ENCODE measurements around the gene ENO3.

ENO3 gene

DNA sequence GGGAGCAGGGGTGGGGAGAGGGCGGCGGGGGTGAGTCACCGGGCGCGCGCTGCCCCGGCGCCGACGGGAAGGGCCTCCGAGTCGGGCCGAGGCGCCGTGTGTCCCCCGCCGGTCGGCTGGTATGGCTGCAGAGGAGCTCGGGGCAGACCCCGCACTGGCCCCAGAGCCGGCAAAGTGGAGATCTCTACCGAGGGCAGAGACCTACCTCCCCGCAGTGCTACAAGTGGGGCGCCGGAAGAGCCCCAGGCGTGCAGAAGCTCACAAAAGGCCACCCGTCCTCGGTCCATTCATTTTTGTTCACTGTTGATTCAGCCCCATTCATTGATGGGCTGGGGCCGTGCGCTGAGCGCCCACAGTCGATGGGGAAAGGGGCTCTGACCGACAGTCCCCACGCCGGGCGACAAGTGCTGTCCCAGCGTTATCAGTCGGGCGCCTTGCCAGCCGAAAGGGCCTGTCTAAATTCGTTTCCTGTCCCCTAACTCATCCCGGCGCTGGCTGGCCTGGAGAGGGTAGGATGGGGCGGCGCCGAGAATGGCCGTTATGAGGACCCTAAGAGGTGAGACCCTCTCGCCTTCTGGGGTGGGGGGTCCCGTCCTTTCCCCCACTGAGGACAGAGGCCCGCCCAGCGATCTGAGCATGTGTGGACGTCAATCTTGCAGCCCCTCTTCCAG is 709 bp upstream of the ENO3 start:
- peak; percentile 83 for DNase-seq (ENCODE audit: low spot score)

DNA sequence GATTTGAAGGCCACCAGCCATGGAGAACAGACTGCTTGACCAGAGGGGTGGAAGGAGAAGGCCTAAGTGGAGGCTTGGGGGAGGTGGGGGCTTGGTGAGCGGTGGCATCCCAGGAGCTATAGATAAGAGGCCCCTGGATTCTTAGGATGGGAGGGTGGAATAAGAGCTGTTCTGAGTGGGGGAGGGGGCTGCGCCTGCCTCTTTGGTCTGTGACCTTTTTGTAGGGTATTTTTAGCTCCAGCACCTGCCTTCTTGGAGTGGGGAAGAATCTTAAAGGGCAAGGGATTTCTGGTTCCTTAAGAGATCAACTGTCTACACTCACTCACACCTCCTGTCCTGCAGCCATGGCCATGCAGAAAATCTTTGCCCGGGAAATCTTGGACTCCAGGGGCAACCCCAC is 567 bp downstream of the ENO3 start:
- DNase-seq (ENCODE audit: low spot score), result no peak

GRCh38 chr17:4953451-4953961 is 2.6 kb downstream of the ENO3 start:
- DNase-seq (ENCODE audit: low spot score), result no peak

DNA sequence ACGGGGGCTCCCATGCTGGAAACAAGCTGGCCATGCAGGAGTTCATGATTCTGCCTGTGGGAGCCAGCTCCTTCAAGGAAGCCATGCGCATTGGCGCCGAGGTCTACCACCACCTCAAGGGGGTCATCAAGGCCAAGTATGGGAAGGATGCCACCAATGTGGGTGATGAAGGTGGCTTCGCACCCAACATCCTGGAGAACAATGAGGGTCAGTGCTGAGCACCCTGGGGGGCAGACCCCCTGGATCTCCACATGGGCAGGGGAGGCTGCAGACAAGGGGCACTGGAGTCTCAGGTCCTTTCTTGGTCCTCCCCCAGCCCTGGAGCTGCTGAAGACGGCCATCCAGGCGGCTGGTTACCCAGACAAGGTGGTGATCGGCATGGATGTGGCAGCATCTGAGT is 4.2 kb downstream of the ENO3 start:
- DNase-seq (ENCODE audit: low spot score), result no peak

DNA sequence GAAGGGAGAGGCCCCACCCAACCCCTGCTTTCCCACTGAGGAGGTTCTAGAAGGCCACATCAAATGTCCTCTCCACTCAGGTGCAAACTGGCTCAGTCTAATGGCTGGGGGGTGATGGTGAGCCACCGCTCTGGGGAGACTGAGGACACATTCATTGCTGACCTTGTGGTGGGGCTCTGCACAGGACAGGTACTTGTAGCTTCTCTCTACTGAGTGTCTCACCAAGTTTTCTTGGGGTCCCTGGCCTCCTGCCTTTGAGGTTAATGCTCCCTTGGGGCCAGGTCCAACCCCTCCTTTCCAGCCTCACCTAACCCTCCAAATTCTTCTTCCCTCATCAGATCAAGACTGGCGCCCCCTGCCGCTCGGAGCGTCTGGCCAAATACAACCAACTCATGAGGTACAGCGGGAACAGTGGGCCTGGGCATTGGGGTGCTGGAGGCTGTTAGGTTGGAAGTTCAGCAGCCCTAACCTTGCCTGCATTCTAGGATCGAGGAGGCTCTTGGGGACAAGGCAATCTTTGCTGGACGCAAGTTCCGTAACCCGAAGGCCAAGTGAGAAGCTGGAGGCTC is 5.7 kb downstream of the ENO3 start:
- no peak for DNase-seq (ENCODE audit: low spot score)

DNA sequence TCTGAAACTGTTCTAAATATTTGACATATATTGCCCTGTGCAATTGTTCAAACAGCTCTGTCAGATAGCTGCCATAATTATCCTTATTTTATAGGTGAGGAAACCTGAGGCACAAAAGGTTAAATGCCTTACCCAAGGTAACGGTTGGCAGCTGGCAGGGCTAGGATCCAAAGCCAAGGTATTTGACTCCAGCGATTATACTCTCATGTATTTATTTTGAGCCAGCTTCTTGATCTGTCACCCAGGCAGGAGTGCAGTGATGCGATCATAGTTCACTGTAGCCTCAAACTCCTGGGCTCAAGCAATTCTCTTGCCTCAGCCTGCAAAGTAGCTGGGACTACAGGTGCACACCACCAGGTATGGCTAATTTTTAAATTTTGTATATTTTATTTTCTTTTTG is 7.2 kb downstream of the ENO3 start:
- no peak for DNase-seq (ENCODE audit: low spot score)

DNA sequence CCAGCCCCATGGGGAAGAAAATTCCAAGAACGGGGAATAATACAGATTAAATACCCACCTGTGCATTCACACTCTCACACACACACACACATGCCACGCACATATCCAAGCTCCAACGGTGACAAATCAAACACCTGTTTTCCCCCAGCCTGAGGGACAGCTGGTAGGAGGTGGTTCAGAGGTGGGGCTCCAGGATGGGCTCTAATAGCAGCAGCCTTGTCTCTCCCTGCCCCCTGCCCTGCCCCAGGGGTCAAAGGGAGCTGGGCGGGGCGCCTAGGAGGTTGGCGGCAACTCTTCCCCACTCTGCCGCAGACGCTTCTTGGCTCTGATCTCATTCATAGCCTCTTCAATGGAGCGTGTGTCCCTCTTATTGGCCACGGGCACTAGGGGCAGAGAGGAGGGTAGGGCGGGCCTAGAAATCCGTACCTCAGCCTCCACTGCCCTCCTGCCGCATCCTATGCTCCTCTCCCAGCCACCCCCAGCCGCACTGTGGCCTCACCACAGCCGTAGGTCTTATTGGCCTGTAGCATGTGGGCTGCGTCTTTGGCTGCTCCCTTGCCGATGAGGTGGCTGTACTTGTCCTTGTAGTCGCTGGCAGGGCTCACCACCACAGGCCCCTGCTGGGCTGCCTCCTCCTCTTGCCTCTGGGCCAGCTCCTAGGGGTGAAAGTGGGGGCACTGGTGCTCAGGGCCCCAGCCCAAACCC is 8.5 kb downstream of the ENO3 start:
- DNase-seq (ENCODE audit: low spot score), result no peak

DNA sequence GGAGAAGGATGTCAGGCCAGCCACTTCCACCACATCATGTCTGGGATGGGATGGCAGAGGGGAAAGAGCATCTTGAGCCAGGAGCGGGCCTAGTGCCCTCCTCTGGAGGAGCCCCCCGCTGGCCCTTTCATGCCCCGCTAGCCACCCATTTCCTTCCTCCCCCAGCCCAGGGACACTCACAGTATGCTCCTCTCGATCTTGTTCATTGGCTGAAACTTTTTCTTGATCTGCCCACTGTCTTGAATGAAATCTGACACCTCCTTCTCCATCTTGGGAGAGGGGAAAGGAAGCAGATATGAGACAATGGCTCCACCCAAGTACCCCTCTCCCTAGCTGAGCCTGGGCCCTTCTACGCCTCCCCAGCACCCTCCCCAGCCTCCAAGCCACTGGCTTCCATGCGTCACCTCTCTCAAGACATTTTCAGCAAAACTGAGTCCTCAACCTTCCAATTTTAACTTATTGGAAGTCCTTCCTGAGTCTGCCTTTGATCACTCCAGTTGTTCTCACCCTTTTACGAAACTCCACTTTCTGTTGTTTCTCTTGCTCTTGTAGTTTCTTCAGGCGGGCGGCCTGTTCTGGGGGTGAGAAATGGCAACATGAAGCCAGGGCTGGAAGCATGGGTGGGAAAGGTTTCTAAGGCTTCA is 9.5 kb downstream of the ENO3 start:
- no peak for DNase-seq (ENCODE audit: low spot score)

DNA sequence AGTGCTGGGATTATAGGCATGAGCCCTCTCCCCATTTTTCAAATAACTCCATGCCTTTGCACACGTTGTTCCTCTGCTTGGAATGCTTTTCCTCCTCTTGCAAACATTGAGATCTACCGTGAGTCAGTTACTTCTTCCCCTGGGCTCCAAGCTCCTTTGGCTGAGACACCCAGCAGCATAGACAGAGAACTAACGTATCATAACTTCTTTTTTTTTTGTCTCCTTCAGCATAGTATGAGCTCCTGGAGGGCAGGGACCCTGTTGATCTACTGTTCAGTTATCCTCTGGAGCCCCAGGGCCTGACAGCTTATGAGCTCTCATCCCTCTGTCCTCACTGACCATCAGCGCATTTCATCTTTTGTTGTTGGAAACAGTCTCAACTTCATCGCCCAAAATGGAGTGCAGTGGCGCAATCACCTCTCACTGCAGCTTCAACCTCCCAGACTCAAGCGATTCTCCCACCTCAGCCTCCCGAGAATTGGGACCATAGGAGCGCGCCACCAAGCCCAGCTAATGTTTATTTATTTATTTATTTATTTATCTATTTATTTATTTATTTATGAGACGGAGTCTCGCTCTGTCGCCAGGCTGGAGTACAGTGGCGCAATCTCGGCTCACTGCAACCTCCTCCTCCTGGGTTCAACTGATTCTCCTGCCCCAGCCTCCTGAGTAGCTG is 14.5 kb downstream of the ENO3 start:
- DNase-seq (ENCODE audit: low spot score), result no peak

DNA sequence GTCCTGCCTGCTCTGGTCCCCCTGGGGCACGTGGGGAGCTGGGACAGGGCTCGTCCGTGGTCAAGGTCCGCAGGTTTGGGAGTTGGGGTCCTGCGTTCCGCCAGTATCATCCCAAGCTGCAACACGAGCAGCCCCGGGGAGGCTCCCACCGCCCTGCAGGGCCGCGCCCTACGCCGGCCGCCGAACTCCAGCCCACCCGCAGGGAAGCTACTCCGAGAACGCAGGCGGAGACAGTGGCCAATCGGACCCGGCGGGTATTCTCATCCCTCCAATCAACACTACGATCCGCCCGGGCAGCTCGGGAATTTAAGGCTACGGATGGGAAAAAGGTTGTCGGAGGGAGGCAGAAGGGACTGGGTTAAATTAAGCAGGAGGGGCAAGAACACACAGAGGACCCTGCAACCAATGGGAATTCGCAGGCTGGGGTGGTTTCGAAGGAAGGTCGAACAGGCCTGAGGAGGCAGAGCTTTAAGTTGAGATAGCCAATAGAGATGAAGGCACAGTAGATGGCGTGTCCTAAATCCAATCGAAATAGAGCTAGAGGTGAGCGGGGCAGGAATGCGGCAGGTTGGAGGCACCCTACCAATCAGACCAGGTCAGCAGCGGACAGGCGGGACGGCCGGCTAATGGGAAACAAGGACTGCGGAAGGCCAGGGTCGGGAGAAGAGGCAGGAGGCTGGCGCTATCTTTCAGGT is 16.1 kb downstream of the ENO3 start:
- peak; percentile 94 for DNase-seq (ENCODE audit: low spot score)

GRCh38 chr17:4967539-4968485 is 16.9 kb downstream of the ENO3 start, which contains the start of gene SPAG7:
TSS of gene SPAG7 (minus strand) at chr17:4967817. CDS start at chr17:4967804, 13 bp downstream.
- DNase-seq (ENCODE audit: low spot score), result peak; percentile 95

GRCh38 chr17:4968486-4969046 is 17.6 kb downstream of the ENO3 start:
- DNase-seq (ENCODE audit: low spot score), result peak; percentile 45

- DNase-seq (ENCODE audit: low spot score), result no peak
Observed at GRCh38 chr17:4969047-4969550, 18.2 kb downstream of the ENO3 start.

- no peak for DNase-seq (ENCODE audit: low spot score)
Observed at GRCh38 chr17:4969551-4970173, 18.7 kb downstream of the ENO3 start.

DNA sequence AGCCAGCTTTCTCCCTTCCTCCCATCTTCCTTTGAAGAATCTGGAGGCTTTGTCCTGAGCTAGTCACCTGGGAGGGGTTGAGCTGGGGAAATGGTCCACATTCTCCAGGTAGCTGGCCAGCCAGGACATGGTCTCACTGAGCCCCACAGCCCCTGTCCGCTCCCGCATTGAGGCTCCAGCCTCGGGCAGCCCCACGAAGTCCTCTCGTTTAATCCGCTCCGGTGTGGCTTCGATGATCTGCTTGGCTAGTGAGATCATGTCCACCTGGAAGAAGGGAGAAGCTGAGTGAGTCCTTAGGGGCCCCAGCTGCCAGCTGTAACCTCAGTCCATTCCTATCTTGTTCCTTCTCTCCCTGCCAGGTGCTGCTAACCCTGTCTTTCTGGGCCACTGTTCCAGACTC is 19.4 kb downstream of the ENO3 start:
- DNase-seq (ENCODE audit: low spot score), result no peak

GRCh38 chr17:4971826-4972225 is 20.9 kb downstream of the ENO3 start:
- no peak for DNase-seq (ENCODE audit: low spot score)

DNA sequence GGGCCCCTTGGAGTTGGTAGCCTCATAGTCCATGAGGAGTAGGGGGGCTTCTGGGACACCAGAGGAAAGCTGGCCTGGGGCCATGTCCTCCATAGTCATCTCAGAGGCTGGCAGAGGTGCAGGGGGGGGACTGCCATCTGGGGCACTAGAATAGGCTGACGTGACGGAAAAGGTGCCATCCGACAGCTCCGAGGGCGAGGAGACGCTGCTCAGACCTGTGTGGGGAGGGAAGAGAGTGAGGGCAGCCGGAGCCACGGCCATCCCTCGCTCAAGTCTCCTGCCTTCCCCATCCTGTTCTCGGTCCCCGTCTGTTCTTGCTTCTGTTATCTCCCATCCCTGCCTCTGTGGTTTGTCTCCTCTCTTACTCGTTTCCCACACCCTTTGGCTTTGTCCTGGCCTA is 21.4 kb downstream of the ENO3 start:
- no peak for DNase-seq (ENCODE audit: low spot score)

DNA sequence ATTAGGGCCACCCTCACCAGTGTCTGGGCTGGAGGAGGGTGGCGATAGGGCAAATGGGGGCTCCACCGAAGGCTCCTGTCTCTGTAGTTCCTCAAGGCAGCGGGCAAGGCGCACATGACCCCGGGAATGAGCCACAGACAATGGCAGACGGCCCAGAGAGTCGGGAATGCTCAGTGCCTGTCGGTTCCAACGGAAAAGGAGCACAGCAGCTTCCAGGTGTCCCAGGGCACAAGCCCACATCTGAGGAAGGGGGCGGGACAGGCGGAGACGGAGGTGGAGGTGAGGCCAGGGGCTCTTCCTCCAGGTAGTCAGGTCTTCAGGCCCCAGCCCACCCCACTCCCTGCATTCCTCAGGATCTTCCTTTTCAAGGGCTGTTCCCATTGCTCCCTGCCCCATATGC is 21.8 kb downstream of the ENO3 start:
- DNase-seq (ENCODE audit: low spot score), result no peak

All from iPS-NIHi11 (cell line).